Fibroblast of pulmonary artery (primary cell): ENCODE results near the gene XYLT2.

Experiments
- DNase-seq: peaks from one replicate; pipeline ENCODE4 v3.0.0-alpha.2; 2010; ENCODE audit warnings: low read depth
- H3K4me3 ChIP-seq: replicated peaks from 2 replicates; pipeline ENCODE4 v1.5.1; 2011; ENCODE audit warnings: low read depth, mild to moderate bottlenecking, control low read depth, low read length, moderate library complexity
- TF ChIP-seq, protein P1 (sequence below): IDR thresholded peaks from 2 replicates; pipeline ENCODE4 v1.5.1; 2011; ENCODE audit warnings: mild to moderate bottlenecking, control low read depth, low read length, inconsistent platforms; ENCODE audit errors: missing control alignments

The XYLT2 gene

DNA sequence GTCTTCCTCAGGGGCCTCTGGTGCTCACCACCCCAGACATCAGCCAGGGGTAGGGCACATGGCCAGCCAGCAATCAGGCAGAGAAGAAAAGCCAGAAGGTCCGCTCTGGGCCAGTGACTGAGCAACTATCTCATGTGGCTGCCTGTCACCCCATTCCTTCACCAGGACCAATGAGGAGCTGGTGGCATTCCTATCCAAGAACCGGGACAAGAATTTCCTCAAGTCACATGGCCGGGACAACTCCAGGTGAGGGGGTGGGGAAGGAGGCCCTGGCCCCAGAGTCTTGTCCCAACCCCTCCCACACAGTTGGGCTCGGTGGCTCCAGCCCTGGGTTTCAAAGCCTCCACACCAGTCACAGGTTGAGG lies 9.4 kb downstream of the XYLT2 start:
- H3K4me3 ChIP-seq = no peak overlapping the region
- DNase-seq = no peak
- TF ChIP-seq, protein P1, sequence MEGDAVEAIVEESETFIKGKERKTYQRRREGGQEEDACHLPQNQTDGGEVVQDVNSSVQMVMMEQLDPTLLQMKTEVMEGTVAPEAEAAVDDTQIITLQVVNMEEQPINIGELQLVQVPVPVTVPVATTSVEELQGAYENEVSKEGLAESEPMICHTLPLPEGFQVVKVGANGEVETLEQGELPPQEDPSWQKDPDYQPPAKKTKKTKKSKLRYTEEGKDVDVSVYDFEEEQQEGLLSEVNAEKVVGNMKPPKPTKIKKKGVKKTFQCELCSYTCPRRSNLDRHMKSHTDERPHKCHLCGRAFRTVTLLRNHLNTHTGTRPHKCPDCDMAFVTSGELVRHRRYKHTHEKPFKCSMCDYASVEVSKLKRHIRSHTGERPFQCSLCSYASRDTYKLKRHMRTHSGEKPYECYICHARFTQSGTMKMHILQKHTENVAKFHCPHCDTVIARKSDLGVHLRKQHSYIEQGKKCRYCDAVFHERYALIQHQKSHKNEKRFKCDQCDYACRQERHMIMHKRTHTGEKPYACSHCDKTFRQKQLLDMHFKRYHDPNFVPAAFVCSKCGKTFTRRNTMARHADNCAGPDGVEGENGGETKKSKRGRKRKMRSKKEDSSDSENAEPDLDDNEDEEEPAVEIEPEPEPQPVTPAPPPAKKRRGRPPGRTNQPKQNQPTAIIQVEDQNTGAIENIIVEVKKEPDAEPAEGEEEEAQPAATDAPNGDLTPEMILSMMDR = no peak

DNA sequence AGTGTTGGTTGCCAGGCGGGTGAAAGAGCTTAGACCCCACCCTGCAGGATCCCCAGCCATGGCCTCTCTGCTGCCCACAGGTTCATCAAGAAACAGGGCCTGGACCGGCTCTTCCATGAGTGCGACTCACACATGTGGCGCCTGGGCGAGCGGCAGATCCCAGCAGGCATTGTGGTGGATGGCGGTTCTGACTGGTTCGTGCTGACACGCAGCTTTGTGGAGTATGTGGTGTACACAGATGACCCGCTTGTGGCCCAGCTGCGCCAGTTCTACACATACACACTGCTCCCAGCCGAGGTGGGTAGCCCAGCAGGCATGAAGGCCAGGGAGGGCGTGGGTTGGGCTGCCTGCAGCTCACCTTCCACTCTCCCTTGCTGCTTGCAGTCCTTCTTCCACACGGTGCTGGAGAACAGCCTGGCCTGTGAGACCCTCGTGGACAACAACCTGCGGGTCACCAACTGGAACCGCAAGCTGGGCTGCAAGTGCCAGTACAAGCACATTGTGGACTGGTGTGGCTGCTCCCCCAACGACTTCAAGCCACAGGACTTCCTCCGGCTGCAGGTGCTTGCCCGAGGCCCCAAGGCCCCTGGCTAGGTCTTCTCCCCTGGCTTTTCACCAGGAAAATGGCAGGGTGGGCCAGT lies 9.9 kb downstream of the XYLT2 start:
- TF ChIP-seq, protein P1 = no peak
- no peak overlapping the region for H3K4me3 ChIP-seq
- DNase-seq = no peak

DNA sequence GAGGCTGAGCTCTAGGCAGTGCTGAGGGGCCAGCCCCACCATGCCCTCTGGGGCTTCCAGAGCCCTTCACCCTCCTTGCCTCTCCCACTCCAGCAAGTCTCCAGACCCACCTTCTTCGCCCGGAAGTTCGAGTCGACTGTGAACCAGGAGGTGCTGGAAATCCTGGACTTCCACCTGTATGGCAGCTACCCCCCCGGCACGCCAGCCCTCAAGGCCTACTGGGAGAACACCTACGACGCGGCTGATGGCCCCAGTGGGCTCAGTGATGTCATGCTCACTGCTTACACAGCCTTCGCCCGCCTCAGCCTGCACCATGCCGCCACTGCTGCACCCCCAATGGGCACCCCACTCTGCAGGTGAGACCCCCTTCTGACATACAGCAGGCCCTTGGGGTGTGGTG lies 10.5 kb downstream of the XYLT2 start:
- TF ChIP-seq, protein P1 = no peak
- DNase-seq = no peak
- no peak overlapping the region for H3K4me3 ChIP-seq

DNA sequence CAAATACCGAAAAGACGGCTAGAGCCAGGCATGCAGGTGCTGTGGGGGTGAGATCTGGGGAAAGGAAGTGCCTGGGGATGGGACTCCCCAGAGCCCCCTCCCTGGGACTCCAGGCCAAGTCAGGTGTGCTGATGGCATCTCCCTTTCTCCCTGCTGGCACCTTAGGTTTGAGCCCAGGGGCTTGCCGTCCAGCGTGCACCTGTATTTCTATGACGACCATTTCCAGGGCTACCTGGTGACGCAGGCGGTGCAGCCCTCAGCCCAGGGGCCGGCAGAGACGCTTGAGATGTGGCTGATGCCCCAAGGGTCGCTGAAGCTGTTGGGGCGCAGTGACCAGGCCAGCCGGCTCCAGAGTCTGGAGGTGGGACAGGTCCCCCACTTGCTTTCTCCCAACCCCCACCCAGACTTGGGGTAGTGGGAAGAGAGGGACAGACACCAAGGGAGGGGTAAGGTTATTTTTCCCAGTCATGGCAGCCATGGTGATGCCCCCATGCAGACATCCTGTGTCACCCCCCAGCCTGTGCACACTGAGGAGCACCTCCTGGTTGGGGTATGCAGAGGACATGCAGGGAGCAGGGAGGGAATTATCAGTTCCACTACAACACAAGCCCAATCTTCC lies 11.1 kb downstream of the XYLT2 start:
- TF ChIP-seq, protein P1 = no peak
- no peak overlapping the region for H3K4me3 ChIP-seq
- no peak for DNase-seq

DNA sequence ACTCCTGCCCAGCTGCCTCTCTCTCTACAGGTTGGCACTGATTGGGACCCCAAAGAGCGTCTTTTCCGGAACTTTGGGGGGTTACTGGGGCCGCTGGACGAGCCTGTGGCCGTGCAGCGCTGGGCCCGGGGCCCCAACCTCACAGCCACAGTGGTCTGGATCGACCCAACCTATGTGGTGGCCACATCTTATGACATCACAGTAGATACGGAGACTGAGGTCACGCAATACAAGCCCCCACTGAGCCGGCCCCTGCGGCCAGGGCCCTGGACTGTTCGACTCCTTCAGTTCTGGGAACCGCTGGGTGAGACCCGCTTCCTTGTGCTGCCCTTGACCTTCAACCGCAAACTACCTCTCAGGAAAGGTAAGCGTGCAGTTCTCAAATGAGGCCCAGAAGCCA lies 12.3 kb downstream of the XYLT2 start:
- TF ChIP-seq, protein P1 = no peak
- DNase-seq = no peak

DNA sequence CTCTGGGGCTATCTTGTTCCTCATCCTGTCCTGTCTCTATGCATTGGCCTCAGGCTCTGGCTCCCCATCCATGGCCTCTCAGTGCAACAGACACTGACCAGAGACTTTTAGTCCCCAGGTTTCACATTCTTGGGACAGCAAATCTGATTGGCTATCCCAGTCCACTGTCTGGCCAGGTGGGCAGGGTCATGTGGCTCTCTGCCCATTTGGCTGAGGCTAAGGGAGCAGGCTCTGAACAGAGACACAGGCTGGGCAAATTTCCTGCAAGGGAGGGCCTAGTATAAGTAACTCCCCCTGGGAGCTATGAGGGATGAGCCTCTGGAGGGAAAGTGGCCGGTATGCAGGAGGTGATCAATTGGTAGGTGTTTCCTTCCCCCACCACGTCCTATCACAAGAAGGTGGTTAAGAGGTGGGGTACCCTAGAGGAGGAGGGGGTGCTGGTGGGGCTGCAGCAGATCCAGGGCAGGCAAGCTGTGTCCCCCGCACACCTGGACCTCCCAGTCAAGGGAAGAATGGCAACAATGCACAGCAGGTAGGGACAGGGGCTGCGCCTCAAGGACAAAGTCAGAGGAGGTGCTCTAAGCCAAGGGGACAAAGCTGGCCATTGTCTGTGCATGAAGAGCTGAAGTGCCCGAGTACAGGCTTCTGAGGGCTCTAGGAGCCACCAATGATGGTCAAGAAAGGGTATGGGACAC lies 13.2 kb downstream of the XYLT2 start:
- TF ChIP-seq, protein P1 = no peak
- H3K4me3 ChIP-seq = no peak overlapping the region
- DNase-seq = no peak

More for the DNA sequence above, 12.3 kb downstream of the XYLT2 start:
- H3K4me3 ChIP-seq = no peak overlapping the region
